Mucosa of stomach (tissue), 1 donor: ENCODE data around the gene NTN4.
A peak's percentile ranks its signal among the peaks of the same experiment; 100 is the strongest.
"Not testable (repeated sequence)": the region's sequence is repeated elsewhere in the genome, so short reads cannot be mapped to it uniquely, and the experiment has no call there.

Source experiments
- H3K27me3 ChIP-seq: one replicate; pipeline ENCODE4 v1.7.0; 2013; ENCODE audit warnings: mild to moderate bottlenecking, low read length; ENCODE audit not compliant: control insufficient read depth, insufficient read depth
- H3K36me3 ChIP-seq: one replicate; pipeline ENCODE4 v1.7.0; 2013; ENCODE audit warnings: low read length; ENCODE audit not compliant: control insufficient read depth, insufficient read depth
- H3K4me1 ChIP-seq: one replicate; pipeline ENCODE4 v1.7.0; 2013; ENCODE audit warnings: mild to moderate bottlenecking, low read length; ENCODE audit not compliant: control insufficient read depth, insufficient read depth
- H3K4me3 ChIP-seq: one replicate; pipeline ENCODE4 v1.7.0; 2013; ENCODE audit warnings: low read length
- H3K9ac ChIP-seq: one replicate; pipeline ENCODE4 v1.7.0; 2013; ENCODE audit warnings: mild to moderate bottlenecking, low read length, moderate library complexity
- H3K9me3 ChIP-seq: one replicate; pipeline ENCODE4 v1.7.0; 2013; ENCODE audit warnings: mild to moderate bottlenecking, low read length, moderate library complexity; ENCODE audit not compliant: control insufficient read depth
- donor health status: Pancreatic carcinoma.

The NTN4 gene

GRCh38 chr12:95790033-95790916 is at the start of gene NTN4:
Gene NTN4, minus strand, starts transcription at chr12:95790764. Its CDS starts 455 bp downstream, at chr12:95790309.
- H3K27me3 ChIP-seq = peaks cover 7% of the 10 kb centered on the region
- no peaks in the 10 kb centered on the region for H3K9me3 ChIP-seq
- peaks cover 21% of the 10 kb centered on the region for H3K4me1 ChIP-seq
- no peaks in the 10 kb centered on the region for H3K36me3 ChIP-seq
- peak within 1 kb of the TSS; percentile 48 for H3K4me3 ChIP-seq
- H3K9ac ChIP-seq = peak within 1 kb of the TSS; percentile 84

- Histone ChIP-seq H3K4me3 (no peak overlapping the region), H3K27me3 (peaks cover 3% of the 10 kb centered on the region), H3K9ac (no peak overlapping the region), H3K4me1 (peaks cover 20% of the 10 kb centered on the region), H3K36me3 (no peaks in the 10 kb centered on the region), H3K9me3 (no peaks in the 10 kb centered on the region)
Observed at GRCh38 chr12:95838125-95838524, 47.6 kb upstream of the NTN4 start.

- H3K36me3 ChIP-seq = no peaks in the 10 kb centered on the region
- no peak overlapping the region for H3K4me3 ChIP-seq
- H3K9ac ChIP-seq = no peak overlapping the region
- H3K27me3 ChIP-seq = peaks cover 3% of the 10 kb centered on the region
- peaks cover 20% of the 10 kb centered on the region for H3K4me1 ChIP-seq
- H3K9me3 ChIP-seq = no peaks in the 10 kb centered on the region
Observed at GRCh38 chr12:95837240-95838038, 46.9 kb upstream of the NTN4 start.

GRCh38 chr12:95836630-95837239 is 46.2 kb upstream of the NTN4 start:
- Histone ChIP-seq H3K36me3 (no peaks in the 10 kb centered on the region), H3K4me1 (peaks cover 20% of the 10 kb centered on the region), H3K4me3 (no peak overlapping the region), H3K9me3 (no peaks in the 10 kb centered on the region), H3K9ac (no peak overlapping the region), H3K27me3 (peaks cover 3% of the 10 kb centered on the region)

- H3K9ac ChIP-seq = no peak overlapping the region
- H3K4me3 ChIP-seq = no peak overlapping the region
- H3K9me3 ChIP-seq = no peaks in the 10 kb centered on the region
- H3K27me3 ChIP-seq = peaks cover 3% of the 10 kb centered on the region
- peaks cover 20% of the 10 kb centered on the region for H3K4me1 ChIP-seq
- no peaks in the 10 kb centered on the region for H3K36me3 ChIP-seq
Observed at GRCh38 chr12:95836185-95836609, 45.6 kb upstream of the NTN4 start.

- H3K4me1 ChIP-seq = peaks cover 28% of the 10 kb centered on the region
- no peak overlapping the region for H3K4me3 ChIP-seq
- H3K27me3 ChIP-seq = peaks cover 3% of the 10 kb centered on the region
- no peaks in the 10 kb centered on the region for H3K36me3 ChIP-seq
- H3K9me3 ChIP-seq = no peaks in the 10 kb centered on the region
- no peak overlapping the region for H3K9ac ChIP-seq
Observed at GRCh38 chr12:95834572-95834971, 44.0 kb upstream of the NTN4 start.

- no peaks in the 10 kb centered on the region for H3K27me3 ChIP-seq
- no peaks in the 10 kb centered on the region for H3K36me3 ChIP-seq
- H3K4me1 ChIP-seq = peaks cover 7% of the 10 kb centered on the region
- H3K9me3 ChIP-seq = no peaks in the 10 kb centered on the region
- no peak overlapping the region for H3K4me3 ChIP-seq
- no peak overlapping the region for H3K9ac ChIP-seq
Observed at GRCh38 chr12:95830335-95831089, 39.9 kb upstream of the NTN4 start.

GRCh38 chr12:95829395-95829794 is 38.8 kb upstream of the NTN4 start:
- Histone ChIP-seq H3K4me3 (no peak overlapping the region), H3K27me3 (no peaks in the 10 kb centered on the region), H3K9me3 (no peaks in the 10 kb centered on the region), H3K36me3 (no peaks in the 10 kb centered on the region), H3K9ac (no peak overlapping the region), H3K4me1 (peaks cover 7% of the 10 kb centered on the region)

GRCh38 chr12:95820096-95820703 is 29.6 kb upstream of the NTN4 start:
- H3K4me3 ChIP-seq = no peak overlapping the region
- no peak overlapping the region for H3K9ac ChIP-seq
- H3K9me3 ChIP-seq = no peaks in the 10 kb centered on the region
- no peaks in the 10 kb centered on the region for H3K4me1 ChIP-seq
- no peaks in the 10 kb centered on the region for H3K27me3 ChIP-seq
- no peaks in the 10 kb centered on the region for H3K36me3 ChIP-seq

- no peak overlapping the region for H3K4me3 ChIP-seq
- no peaks in the 10 kb centered on the region for H3K9me3 ChIP-seq
- no peak overlapping the region for H3K9ac ChIP-seq
- no peaks in the 10 kb centered on the region for H3K27me3 ChIP-seq
- no peaks in the 10 kb centered on the region for H3K4me1 ChIP-seq
- H3K36me3 ChIP-seq = no peaks in the 10 kb centered on the region
Observed at GRCh38 chr12:95815632-95816212, 25.2 kb upstream of the NTN4 start.

- not testable (repeated sequence) for H3K4me3 ChIP-seq, H3K4me1 ChIP-seq
Observed at GRCh38 chr12:95812155-95812554, 21.6 kb upstream of the NTN4 start.

More at GRCh38 chr12:95812155-95812554, 21.6 kb upstream of the NTN4 start:
- H3K27me3 ChIP-seq, H3K9me3 ChIP-seq, H3K9ac ChIP-seq, H3K36me3 ChIP-seq: not testable (repeated sequence)
